ENCODE data around the gene PCDHA1. TPM values are rescaled to one million over a fixed set of nuclear protein-coding genes. Genes with fewer than 3 reads are reported as not detected.

PCDHA1 gene
- polyA plus RNA-seq, 1 of the 3 experiments (the other 2 are of a cell fraction): 0.16 TPM

GRCh38 chr5:141017943-141018342 lies 232.0 kb downstream of the PCDHA1 start:
- TF ChIP-seq TEAD4 (IDR thresholded peaks at IDR 0.05; ENCODE audit: borderline replicate concordance, insufficient read depth) (no peak), YY1 (IDR thresholded peaks at IDR 0.05; ENCODE audit: low read depth) (no peak), MAX (IDR thresholded peaks at IDR 0.05; ENCODE audit: low read depth) (no peak), RCOR1 (IDR thresholded peaks at IDR 0.05; ENCODE audit: low read length) (no peak), CHD2 (IDR thresholded peaks at IDR 0.05; ENCODE audit: low read length, partially characterized antibody) (no peak), CTCF (IDR thresholded peaks at IDR 0.05) (no peak), IRF3 (IDR thresholded peaks at IDR 0.05; ENCODE audit: low read depth, low read length) (no peak), MEF2A (IDR thresholded peaks at IDR 0.05; ENCODE audit: borderline replicate concordance, low read depth) (no peak), FOXM1 (IDR thresholded peaks at IDR 0.05; ENCODE audit: low read depth) (no peak), SIN3A (IDR thresholded peaks at IDR 0.05; ENCODE audit: borderline replicate concordance, low read depth, low read length) (no peak)
- H3K9me3 ChIP-seq: no peaks in the 10 kb centered on the region
- no peaks in the 10 kb centered on the region for H4K20me1 ChIP-seq (ENCODE audit: insufficient read depth)
- H3K27me3 ChIP-seq (ENCODE audit: insufficient read depth): no peaks in the 10 kb centered on the region
- H3F3A ChIP-seq (replicated peaks; ENCODE audit: insufficient read depth): no peaks in the 10 kb centered on the region
- no peaks in the 10 kb centered on the region for H3K4me1 ChIP-seq (ENCODE audit: control insufficient read depth in 1 of 2, insufficient read depth in 2 of 2, low read depth in 1 of 2, low read length in 1 of 2)
- no peaks in the 10 kb centered on the region for H3K79me2 ChIP-seq (ENCODE audit: insufficient read depth)
- POLR2A ChIA-PET: no interaction called here
- H3K27ac ChIP-seq (ENCODE audit: low read depth in 2 of 2, low read length in 1 of 2): no peak overlapping the region
- CTCF ChIA-PET: interaction anchor here (0.9 to 3.8 kb wide), 3 partner anchors 20 to 92 kb away, joined by 4 to 15 read pairs (median 10); partner anchors contain the start of gene PCDHAC1
- no peak overlapping the region for H3K4me2 ChIP-seq
- H3K9me2 ChIP-seq: no peaks in the 10 kb centered on the region
- H2AFZ ChIP-seq (ENCODE audit: low read depth): no peak overlapping the region
- no peak overlapping the region for H3K4me3 ChIP-seq (ENCODE audit: low read depth in 2 of 2, low read length in 1 of 2)
- DNase-seq: no peak
- no peak overlapping the region for H3K9ac ChIP-seq
- no peaks in the 10 kb centered on the region for H3K36me3 ChIP-seq (replicated peaks in 1 of 2; ENCODE audit: control insufficient read depth in 1 of 2, insufficient read depth in 2 of 2, low read length in 1 of 2)

- Histone ChIP-seq H3K4me3 (ENCODE audit: low read depth in 2 of 2, low read length in 1 of 2) (no peak overlapping the region), H3K27ac (ENCODE audit: low read depth in 2 of 2, low read length in 1 of 2) (no peak overlapping the region), H3K9me2 (no peaks in the 10 kb centered on the region), H3K27me3 (ENCODE audit: insufficient read depth) (no peaks in the 10 kb centered on the region), H3K4me2 (no peak overlapping the region), H4K20me1 (ENCODE audit: insufficient read depth) (no peaks in the 10 kb centered on the region), H3K9me3 (no peaks in the 10 kb centered on the region), H3F3A (replicated peaks; ENCODE audit: insufficient read depth) (no peaks in the 10 kb centered on the region), H3K36me3 (replicated peaks in 1 of 2; ENCODE audit: control insufficient read depth in 1 of 2, insufficient read depth in 2 of 2, low read length in 1 of 2) (no peaks in the 10 kb centered on the region), H2AFZ (ENCODE audit: low read depth) (no peak overlapping the region), H3K4me1 (ENCODE audit: control insufficient read depth in 1 of 2, insufficient read depth in 2 of 2, low read depth in 1 of 2, low read length in 1 of 2) (no peaks in the 10 kb centered on the region), H3K9ac (no peak overlapping the region), H3K79me2 (ENCODE audit: insufficient read depth) (no peaks in the 10 kb centered on the region)
- WGBS (ENCODE audit: low lambda C conversion rate): 92% methylated on average over 1 of the region's 1 CpG
- CTCF ChIA-PET: interaction anchor here (1.8 to 2.3 kb wide), 3 partner anchors 10 to 181 kb away, joined by 5 to 8 read pairs (median 7); partner anchors contain the start of gene PCDHA8
- POLR2A ChIA-PET: no interaction called here
- DNase-seq: no peak
- TF ChIP-seq MAX (IDR thresholded peaks at IDR 0.05; ENCODE audit: low read depth): no peak
- TF ChIP-seq FOSL2 (IDR thresholded peaks at IDR 0.05; ENCODE audit: borderline replicate concordance, low read depth): no peak
- TF ChIP-seq IRF3 (IDR thresholded peaks at IDR 0.05; ENCODE audit: low read depth, low read length): no peak
- TF ChIP-seq NFIC (IDR thresholded peaks at IDR 0.05; ENCODE audit: borderline replicate concordance): no peak
- TF ChIP-seq FOXM1 (IDR thresholded peaks at IDR 0.05; ENCODE audit: low read depth): no peak
- no peak for TF ChIP-seq REST (IDR thresholded peaks at IDR 0.05; ENCODE audit: low read depth, low read length)
- no peak for TF ChIP-seq RXRA (IDR thresholded peaks at IDR 0.05; ENCODE audit: borderline replicate concordance, low read depth)
- TF ChIP-seq RCOR1 (IDR thresholded peaks at IDR 0.05; ENCODE audit: low read length): no peak
- TF ChIP-seq SIN3A (IDR thresholded peaks at IDR 0.05; ENCODE audit: borderline replicate concordance, low read depth, low read length): no peak
- TF ChIP-seq TAF1 (IDR thresholded peaks at IDR 0.05; ENCODE audit: borderline replicate concordance, low read depth, low read length): no peak
- TF ChIP-seq USF1 (IDR thresholded peaks at IDR 0.05; ENCODE audit: borderline replicate concordance, low read depth): no peak
- no peak for TF ChIP-seq RAD21 (IDR thresholded peaks at IDR 0.05; ENCODE audit: low read length)
- TF ChIP-seq ELF1 (IDR thresholded peaks at IDR 0.05): no peak
These were observed 236.4 kb downstream of the PCDHA1 start for GRCh38 chr5:141022384-141022783.
